Peyer's patch (tissue), 4 donors: ENCODE results near the gene KCNG1. TPM values are rescaled to one million over a fixed set of nuclear protein-coding genes. Genes with fewer than 3 reads are reported as not detected.

Experiments used
- DNase-seq, 3 donors: peaks; one replicate each; pipeline ENCODE4 v3.0.0-alpha.2; 2017 to 2019
- H3K27ac ChIP-seq, 4 donors: fragments of 200-600 bp; sonication (generic); one replicate each; pipeline ENCODE4 v1.5.1; 2016 to 2019
- H3K27me3 ChIP-seq, 2 donors: fragments of 200-600 bp; sonication (generic); one replicate each; pipeline ENCODE4 v1.5.1; 2019
- H3K36me3 ChIP-seq, 3 donors: fragments of 200-600 bp; sonication (generic); one replicate each; pipeline ENCODE4 v1.5.1; 2016 to 2019
- H3K4me1 ChIP-seq, 4 donors: fragments of 200-600 bp; sonication (generic); one replicate each; pipeline ENCODE4 v1.5.1; 2016 to 2019
- H3K4me3 ChIP-seq, 4 donors: fragments of 200-600 bp; sonication (generic); 1 replicate in 3 of 4; 2 replicates in 1 of 4; pipeline ENCODE4 v1.5.1; 2016 to 2019; ENCODE audit warnings: mild to moderate bottlenecking in 1 of 4
- H3K9me3 ChIP-seq, 4 donors: fragments of 200-600 bp; sonication (generic); one replicate each; pipeline ENCODE4 v1.5.1; 2016 to 2019; ENCODE audit warnings: mild to moderate bottlenecking in 1 of 4
- POLR2A ChIP-seq, 2 donors: fragments of 450-650 bp; IDR thresholded peaks; one replicate each; pipeline ENCODE4 v1.5.1; 2017; ENCODE audit warnings: antibody characterized with exemption in 2 of 2, mild to moderate bottlenecking in 2 of 2, moderate library complexity in 2 of 2
- total RNA-seq, 4 donors: library from RNA; depleted of rRNA; stranded (reverse); fragments of >200 nt; gene quantifications; one replicate each; pipeline ENCODE4 v1.1.0, GENCODE V29; 2016
- TF ChIP-seq, protein P1 (sequence below), 6 experiments: fragments of 450-650 bp in 4 of 6; fragments of 200-600 bp in 2 of 6; sonication (generic) in 1 of 6; IDR thresholded peaks; one replicate each; pipeline ENCODE4 v1.5.1; 2017 to 2019; ENCODE audit warnings: antibody characterized with exemption in 6 of 6, mild to moderate bottlenecking in 3 of 6, moderate library complexity in 1 of 6

The KCNG1 gene
- total RNA-seq, 4 donors from 2014 or later = 3.7 to 33.9 (median 17.7) TPM; not detected in 1

GRCh38 chr20:51026269-51026668 lies 3.4 kb upstream of the KCNG1 start:
- H3K27me3 ChIP-seq = peaks cover 0 to 10% of the 10 kb centered on the region in 2 donors
- no peak overlapping the region for H3K27ac ChIP-seq
- no peak for DNase-seq
- TF ChIP-seq, protein P1, sequence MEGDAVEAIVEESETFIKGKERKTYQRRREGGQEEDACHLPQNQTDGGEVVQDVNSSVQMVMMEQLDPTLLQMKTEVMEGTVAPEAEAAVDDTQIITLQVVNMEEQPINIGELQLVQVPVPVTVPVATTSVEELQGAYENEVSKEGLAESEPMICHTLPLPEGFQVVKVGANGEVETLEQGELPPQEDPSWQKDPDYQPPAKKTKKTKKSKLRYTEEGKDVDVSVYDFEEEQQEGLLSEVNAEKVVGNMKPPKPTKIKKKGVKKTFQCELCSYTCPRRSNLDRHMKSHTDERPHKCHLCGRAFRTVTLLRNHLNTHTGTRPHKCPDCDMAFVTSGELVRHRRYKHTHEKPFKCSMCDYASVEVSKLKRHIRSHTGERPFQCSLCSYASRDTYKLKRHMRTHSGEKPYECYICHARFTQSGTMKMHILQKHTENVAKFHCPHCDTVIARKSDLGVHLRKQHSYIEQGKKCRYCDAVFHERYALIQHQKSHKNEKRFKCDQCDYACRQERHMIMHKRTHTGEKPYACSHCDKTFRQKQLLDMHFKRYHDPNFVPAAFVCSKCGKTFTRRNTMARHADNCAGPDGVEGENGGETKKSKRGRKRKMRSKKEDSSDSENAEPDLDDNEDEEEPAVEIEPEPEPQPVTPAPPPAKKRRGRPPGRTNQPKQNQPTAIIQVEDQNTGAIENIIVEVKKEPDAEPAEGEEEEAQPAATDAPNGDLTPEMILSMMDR (IDR thresholded peaks at IDR 0.05) = no peak
- no peak for TF ChIP-seq POLR2A (IDR thresholded peaks at IDR 0.05)
- H3K4me1 ChIP-seq = peaks cover 0 to 13% (median 6%) of the 10 kb centered on the region in 4 donors
- H3K9me3 ChIP-seq = no peaks in the 10 kb centered on the region
- H3K36me3 ChIP-seq = no peaks in the 10 kb centered on the region
- H3K4me3 ChIP-seq = no peak overlapping the region

GRCh38 chr20:51024761-51025160 lies 1.9 kb upstream of the KCNG1 start:
- TF ChIP-seq, protein P1 (IDR thresholded peaks at IDR 0.05) = no peak
- no peak for TF ChIP-seq POLR2A (IDR thresholded peaks at IDR 0.05)
- Histone ChIP-seq H3K36me3 (no peaks in the 10 kb centered on the region), H3K27ac (no peak overlapping the region), H3K9me3 (no peaks in the 10 kb centered on the region), H3K4me1 (peaks cover 0 to 13% (median 6%) of the 10 kb centered on the region in 4 donors), H3K27me3 (peaks cover 0 to 10% of the 10 kb centered on the region in 2 donors), H3K4me3 (no peak overlapping the region)
- no peak for DNase-seq

DNA sequence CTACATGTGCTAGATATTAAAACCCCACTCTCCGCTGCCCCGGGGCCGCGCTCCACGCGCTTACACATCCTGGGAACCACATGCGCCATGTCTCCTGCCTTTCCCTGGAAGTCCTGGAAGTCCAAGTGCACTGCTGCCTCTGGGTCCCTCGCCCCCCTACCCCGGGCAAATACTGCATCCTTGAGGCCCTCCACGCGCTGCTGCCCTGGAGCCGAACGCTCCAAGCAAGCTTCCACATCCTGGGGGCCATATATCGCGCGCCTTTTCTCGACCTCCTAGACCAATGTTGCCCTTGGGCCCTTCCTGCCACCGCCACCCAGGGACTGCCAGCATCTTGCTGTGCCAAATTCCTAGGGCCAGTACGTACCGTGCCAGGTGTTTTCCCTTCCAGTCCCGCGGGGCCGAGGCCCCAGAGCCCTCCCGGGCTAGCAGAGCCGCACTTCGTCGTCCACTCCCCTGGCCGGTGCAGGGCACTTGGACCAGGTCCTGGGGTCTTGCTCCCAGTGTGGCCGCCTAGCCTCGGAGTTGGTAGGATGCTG lies 779 bp upstream of the KCNG1 start:
- DNase-seq = peak in 1 of 3 donors; percentile 47
- Histone ChIP-seq H3K9me3 (no peaks in the 10 kb centered on the region), H3K4me3 (peak overlapping the region in 3 of 4 donors; percentile 40 to 73 (median 63)), H3K4me1 (peaks cover 0 to 13% (median 6%) of the 10 kb centered on the region in 4 donors), H3K27ac (no peak overlapping the region), H3K27me3 (peaks cover 0 to 10% of the 10 kb centered on the region in 2 donors), H3K36me3 (no peaks in the 10 kb centered on the region)
- TF ChIP-seq POLR2A (IDR thresholded peaks at IDR 0.05) = no peak

DNA sequence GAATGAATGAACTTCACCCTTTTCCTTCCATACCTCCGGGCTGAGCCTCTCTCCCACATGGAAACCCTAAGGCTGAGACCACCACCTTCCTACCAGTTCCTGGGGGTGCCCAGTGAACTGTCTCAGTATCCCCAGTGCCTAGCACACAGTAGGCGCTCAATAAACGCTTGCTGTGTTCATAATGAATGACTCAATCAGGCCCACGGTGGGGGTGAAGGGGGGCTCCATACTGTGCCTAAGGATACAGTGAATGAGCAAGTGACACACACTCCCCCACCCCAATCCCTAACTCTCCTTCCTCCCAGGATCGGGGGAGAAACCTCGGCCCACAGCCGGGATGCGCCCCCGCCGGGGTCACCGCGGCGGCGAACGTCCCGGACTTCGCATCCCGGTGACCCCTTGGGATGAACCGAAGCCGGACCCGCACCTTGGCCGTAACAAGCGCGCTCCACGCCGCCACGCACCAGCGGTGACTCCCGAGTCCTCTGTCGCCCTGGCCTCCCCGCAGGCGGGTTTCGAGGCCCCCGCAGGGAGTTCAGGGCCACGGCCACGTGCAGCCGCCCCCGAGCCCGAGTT lies 592 bp downstream of the KCNG1 start:
- Histone ChIP-seq H3K27ac (peak overlapping the region in 1 of 4 donors; percentile 46), H3K27me3 (peaks cover 0 to 5% of the 10 kb centered on the region in 2 donors), H3K4me3 (peak overlapping the region; percentile 29 to 73 (median 52)), H3K36me3 (no peaks in the 10 kb centered on the region), H3K9me3 (no peaks in the 10 kb centered on the region), H3K4me1 (peaks cover 0 to 13% (median 6%) of the 10 kb centered on the region in 4 donors)
- TF ChIP-seq, protein P1 (IDR thresholded peaks at IDR 0.05) = no peak
- TF ChIP-seq POLR2A (IDR thresholded peaks at IDR 0.05) = no peak
- no peak for DNase-seq

GRCh38 chr20:51021067-51022025 lies 1.6 kb downstream of the KCNG1 start:
- TF ChIP-seq, protein P1 (IDR thresholded peaks at IDR 0.05) = no peak
- no peak for TF ChIP-seq POLR2A (IDR thresholded peaks at IDR 0.05)
- H3K27ac ChIP-seq = no peak overlapping the region
- H3K4me1 ChIP-seq = peaks cover 0 to 13% (median 6%) of the 10 kb centered on the region in 4 donors
- no peaks in the 10 kb centered on the region for H3K9me3 ChIP-seq
- peak overlapping the region in 2 of 4 donors; percentile 63 to 73 for H3K4me3 ChIP-seq
- no peaks in the 10 kb centered on the region for H3K36me3 ChIP-seq
- peaks cover 0 to 5% of the 10 kb centered on the region in 2 donors for H3K27me3 ChIP-seq
- DNase-seq = peak in 1 of 3 donors; percentile 28
